Caco-2 (cell line): ENCODE data around the gene MGST2. TPM values are rescaled to one million over a fixed set of nuclear protein-coding genes. Genes with fewer than 3 reads are reported as not detected.
A peak's percentile ranks its signal among the peaks of the same experiment; 100 is the strongest.

Experiments used
- BruUV-seq: library from RNA; stranded (reverse); fragments of 400-500 nt; replicated peaks from 2 replicates; lab custom pipeline; 2021; lab: Mats Ljungman, UMichigan
- CTCF ChIA-PET: fragments of 300-600 bp; sonication (Branson Sonifier 250); formaldehyde crosslinking; loops from one replicate; lab custom pipeline; 2022; ENCODE audit warnings: antibody characterized with exemption; lab: Charles Lee
- POLR2A ChIA-PET: fragments of 300-600 bp; sonication (Branson Sonifier 250); formaldehyde crosslinking; loops from one replicate; lab custom pipeline; 2022; ENCODE audit warnings: antibody characterized with exemption; lab: Charles Lee
- DNase-seq, 2 experiments: peaks; one replicate each; pipeline versions ENCODE4 v3.0.0 to v3.0.0-alpha.2; 2020 to 2022
- H3K27me3 ChIP-seq: replicated peaks from 2 replicates; pipeline ENCODE4 v1.6.0; 2011; ENCODE audit warnings: low read length; ENCODE audit not compliant: control insufficient read depth, insufficient read depth
- H3K36me3 ChIP-seq: 2 replicates; pipeline ENCODE4 v1.5.1; 2011; ENCODE audit warnings: low read length; ENCODE audit not compliant: control insufficient read depth, insufficient read depth
- H3K4me1 ChIP-seq: fragments of 250-450 bp; sonication (Bioruptor Pico); 2 replicates; pipeline ENCODE4 v1.5.1; 2020; ENCODE audit warnings: mild to moderate bottlenecking
- H3K4me3 ChIP-seq: 2 replicates; pipeline ENCODE4 v1.5.1; 2011; ENCODE audit warnings: low read depth, mild to moderate bottlenecking, control low read depth, low read length
- H3K9me3 ChIP-seq: fragments of 250-450 bp; sonication (Bioruptor Pico); 2 replicates; pipeline ENCODE4 v1.5.1; 2020; ENCODE audit warnings: mild to moderate bottlenecking, moderate library complexity
- H3K27ac Mint-ChIP-seq: one replicate; pipeline ENCODE4 v1.8.0; 2022; ENCODE audit warnings: mixed read lengths; ENCODE audit not compliant: unreplicated experiment
- H3K27me3 Mint-ChIP-seq: one replicate; pipeline ENCODE4 v1.8.0; 2022; ENCODE audit warnings: mixed read lengths; ENCODE audit not compliant: insufficient read depth, unreplicated experiment
- H3K36me3 Mint-ChIP-seq: one replicate; pipeline ENCODE4 v1.8.0; 2022; ENCODE audit warnings: mild to moderate bottlenecking, mixed read lengths; ENCODE audit not compliant: insufficient read depth, unreplicated experiment
- H3K4me1 Mint-ChIP-seq: one replicate; pipeline ENCODE4 v1.8.0; 2022; ENCODE audit warnings: low read depth, mixed read lengths; ENCODE audit not compliant: unreplicated experiment
- H3K4me3 Mint-ChIP-seq: one replicate; pipeline ENCODE4 v1.8.0; 2022; ENCODE audit warnings: mild to moderate bottlenecking, moderate library complexity, mixed read lengths; ENCODE audit not compliant: unreplicated experiment
- H3K9me3 Mint-ChIP-seq: one replicate; pipeline ENCODE4 v1.8.0; 2022; ENCODE audit warnings: mixed read lengths; ENCODE audit not compliant: unreplicated experiment
- intact Hi-C: fragments of 100-400 bp; cut with micrococcal nuclease; formaldehyde crosslinking; loops from one replicate; pipeline ENCODE4 v1.10.0; 2022; ENCODE audit not compliant: unreplicated experiment
- total RNA-seq: library from RNA; stranded (reverse); gene quantifications from 2 replicates; pipeline ENCODE4 v1.2.3, GENCODE V29; 2022
- TF ChIP-seq, protein P1 (sequence below), 2 experiments: fragments of 200-600 bp in 1 of 2; IDR thresholded peaks; 1 replicate in 1 of 2; 2 replicates in 1 of 2; pipeline versions ENCODE4 v1.5.1 to v1.8.0; 2011 to 2022; ENCODE audit warnings: antibody characterized with exemption in 1 of 2, control low read depth in 1 of 2, inconsistent platforms in 1 of 2, low read depth in 1 of 2, low read length in 1 of 2, mild to moderate bottlenecking in 1 of 2, moderate library complexity in 1 of 2; ENCODE audit not compliant: insufficient read depth in 1 of 2, severe bottlenecking in 1 of 2, unreplicated experiment in 1 of 2

The MGST2 gene
- total RNA-seq, 1 experiment from 2014 or later = 81.7 TPM

DNA sequence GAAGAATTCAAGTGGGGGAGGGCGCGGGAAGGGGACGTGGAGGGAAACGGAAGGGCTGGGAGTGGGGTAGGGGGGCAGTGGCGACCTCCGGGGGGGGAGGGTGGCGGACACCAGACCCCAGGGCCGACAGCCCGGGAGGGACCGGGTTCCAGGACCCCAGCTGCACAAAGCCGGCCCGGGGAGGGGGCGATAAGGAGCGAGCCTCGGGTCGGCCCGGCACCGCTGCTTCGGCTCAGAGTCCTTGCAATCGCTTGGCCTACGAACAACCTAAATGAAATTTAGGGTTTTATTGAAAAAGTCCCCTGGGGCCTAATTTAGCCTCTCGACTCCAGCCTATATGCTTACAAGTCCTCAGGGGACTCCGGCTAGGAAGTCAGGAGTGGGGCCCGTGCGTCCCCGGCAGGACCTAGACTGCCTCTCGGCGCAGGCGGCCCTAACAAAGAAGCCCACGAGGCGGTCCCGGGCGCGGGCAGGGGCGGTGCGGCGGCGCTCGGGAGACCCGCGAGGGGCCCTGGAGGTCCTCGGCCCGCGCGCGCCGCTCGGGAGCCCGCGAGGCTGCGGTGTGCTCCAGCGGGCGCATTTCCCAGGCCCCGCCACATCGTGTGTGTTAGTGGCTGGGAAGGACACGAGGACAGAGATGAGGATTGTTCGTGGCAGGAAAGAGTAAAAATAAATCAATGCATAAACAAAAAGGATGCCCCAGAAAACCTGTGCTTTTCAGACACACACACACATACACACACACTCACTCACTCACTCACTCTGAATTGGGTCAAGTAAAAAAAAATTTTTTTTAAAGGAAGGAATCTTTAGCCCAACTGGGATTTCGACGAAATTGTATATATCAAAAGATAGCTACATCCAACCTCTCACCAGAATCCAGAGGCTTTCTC, 70.0 kb downstream of the MGST2 start:
- Mint-ChIP-seq H3K4me3 (peak overlapping the region; percentile 69), H3K36me3 (peaks cover 9% of the 10 kb centered on the region), H3K9me3 (no peaks in the 10 kb centered on the region), H3K27me3 (no peaks in the 10 kb centered on the region), H3K4me1 (peaks cover 27% of the 10 kb centered on the region), H3K27ac (peak overlapping the region; percentile 78)
- ChIA-PET CTCF (interaction anchor here (0.8 to 1.5 kb wide), 6 partner anchors 12 to 314 kb away, joined by 3 to 4 read pairs (median 4); no protein-coding TSS in a partner anchor), POLR2A (no interaction called here)
- BruUV-seq = no TSS peak
- Histone ChIP-seq H3K27me3 (no peaks in the 10 kb centered on the region), H3K36me3 (no peaks in the 10 kb centered on the region), H3K4me3 (peak overlapping the region; percentile 29), H3K4me1 (peaks cover 46% of the 10 kb centered on the region), H3K9me3 (no peaks in the 10 kb centered on the region)
- TF ChIP-seq, protein P1, sequence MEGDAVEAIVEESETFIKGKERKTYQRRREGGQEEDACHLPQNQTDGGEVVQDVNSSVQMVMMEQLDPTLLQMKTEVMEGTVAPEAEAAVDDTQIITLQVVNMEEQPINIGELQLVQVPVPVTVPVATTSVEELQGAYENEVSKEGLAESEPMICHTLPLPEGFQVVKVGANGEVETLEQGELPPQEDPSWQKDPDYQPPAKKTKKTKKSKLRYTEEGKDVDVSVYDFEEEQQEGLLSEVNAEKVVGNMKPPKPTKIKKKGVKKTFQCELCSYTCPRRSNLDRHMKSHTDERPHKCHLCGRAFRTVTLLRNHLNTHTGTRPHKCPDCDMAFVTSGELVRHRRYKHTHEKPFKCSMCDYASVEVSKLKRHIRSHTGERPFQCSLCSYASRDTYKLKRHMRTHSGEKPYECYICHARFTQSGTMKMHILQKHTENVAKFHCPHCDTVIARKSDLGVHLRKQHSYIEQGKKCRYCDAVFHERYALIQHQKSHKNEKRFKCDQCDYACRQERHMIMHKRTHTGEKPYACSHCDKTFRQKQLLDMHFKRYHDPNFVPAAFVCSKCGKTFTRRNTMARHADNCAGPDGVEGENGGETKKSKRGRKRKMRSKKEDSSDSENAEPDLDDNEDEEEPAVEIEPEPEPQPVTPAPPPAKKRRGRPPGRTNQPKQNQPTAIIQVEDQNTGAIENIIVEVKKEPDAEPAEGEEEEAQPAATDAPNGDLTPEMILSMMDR (IDR thresholded peaks at IDR 0.05; ENCODE audit: insufficient read depth in 1 of 2, low read depth in 1 of 2, low read length in 1 of 2, severe bottlenecking in 1 of 2, unreplicated experiment in 1 of 2) = no peak
- intact Hi-C loops = loop anchor here (1.0 to 5.0 kb wide), 8 partner anchors 43 to 591 kb away; no protein-coding TSS in a partner anchor
- DNase-seq = no peak

DNA sequence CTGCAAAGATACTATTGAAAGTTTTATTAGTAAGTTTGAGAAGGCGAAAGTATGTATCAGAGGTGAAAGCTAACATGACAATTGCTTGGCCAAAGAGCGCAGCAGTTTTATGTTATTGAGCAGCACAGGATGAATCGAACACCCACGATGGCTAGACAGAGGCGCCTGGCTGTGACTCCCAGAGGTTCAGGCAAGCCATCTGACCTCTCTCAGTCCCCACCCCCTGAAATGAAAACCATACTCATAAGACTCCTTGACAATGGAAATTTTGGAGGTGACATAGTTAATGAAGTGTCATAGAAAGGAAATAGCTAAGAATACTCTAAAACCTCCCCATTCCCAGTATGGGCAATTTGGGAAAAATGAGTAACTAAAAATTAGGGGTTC, 70.6 kb downstream of the MGST2 start:
- Mint-ChIP-seq H3K36me3 (peaks cover 9% of the 10 kb centered on the region), H3K4me1 (peaks cover 32% of the 10 kb centered on the region), H3K27ac (peak overlapping the region; percentile 12), H3K27me3 (no peaks in the 10 kb centered on the region), H3K4me3 (no peak overlapping the region), H3K9me3 (no peaks in the 10 kb centered on the region)
- no TSS peak for BruUV-seq
- DNase-seq = no peak
- POLR2A ChIA-PET = no interaction called here
- no peak overlapping the region for H3K4me3 ChIP-seq
- no peaks in the 10 kb centered on the region for H3K9me3 ChIP-seq
- TF ChIP-seq, protein P1 (IDR thresholded peaks at IDR 0.05; ENCODE audit: insufficient read depth in 1 of 2, low read depth in 1 of 2, low read length in 1 of 2, severe bottlenecking in 1 of 2, unreplicated experiment in 1 of 2) = no peak
- H3K27me3 ChIP-seq = no peaks in the 10 kb centered on the region
- H3K36me3 ChIP-seq = no peaks in the 10 kb centered on the region
- CTCF ChIA-PET = interaction anchor here (0.8 kb wide), 1 partner anchor 77 kb away, joined by 4 read pairs; no protein-coding TSS in a partner anchor
- H3K4me1 ChIP-seq = peaks cover 52% of the 10 kb centered on the region
- intact Hi-C loops = loop anchor here (5.0 kb wide), 2 partner anchors 106 to 401 kb away; no protein-coding TSS in a partner anchor

DNA sequence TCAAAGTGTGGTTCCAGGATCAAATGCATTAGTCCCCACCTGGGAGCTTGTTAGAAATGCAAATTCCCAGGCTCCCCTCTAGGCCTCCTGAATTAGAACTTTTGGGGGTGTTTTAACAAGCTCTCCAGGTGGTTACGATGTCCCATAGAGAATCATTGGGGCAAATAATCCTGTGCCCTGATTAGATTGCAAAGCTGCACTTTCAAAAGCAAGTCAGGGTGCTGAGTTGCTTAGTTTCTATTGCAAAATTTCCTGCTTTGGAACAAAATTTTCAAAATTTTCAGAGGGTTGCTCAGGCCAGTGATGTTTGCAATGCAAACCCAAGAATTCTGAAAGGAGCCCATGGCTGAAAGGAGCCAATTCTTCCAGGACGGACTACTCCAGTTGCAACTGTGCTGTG, 71.0 kb downstream of the MGST2 start:
- Histone ChIP-seq H3K9me3 (no peaks in the 10 kb centered on the region), H3K27me3 (no peaks in the 10 kb centered on the region), H3K36me3 (no peaks in the 10 kb centered on the region), H3K4me3 (no peak overlapping the region), H3K4me1 (peaks cover 53% of the 10 kb centered on the region)
- ChIA-PET CTCF (interaction anchor here (0.8 kb wide), 1 partner anchor 76 kb away, joined by 4 read pairs; no protein-coding TSS in a partner anchor), POLR2A (no interaction called here)
- no peaks in the 10 kb centered on the region for H3K9me3 Mint-ChIP-seq
- TF ChIP-seq, protein P1 (IDR thresholded peaks at IDR 0.05; ENCODE audit: insufficient read depth in 1 of 2, low read depth in 1 of 2, low read length in 1 of 2, severe bottlenecking in 1 of 2, unreplicated experiment in 1 of 2) = no peak
- H3K4me1 Mint-ChIP-seq = peaks cover 32% of the 10 kb centered on the region
- BruUV-seq = no TSS peak
- peaks cover 9% of the 10 kb centered on the region for H3K36me3 Mint-ChIP-seq
- intact Hi-C loops = loop anchor here (5.0 kb wide), 2 partner anchors 106 to 401 kb away; no protein-coding TSS in a partner anchor
- no peaks in the 10 kb centered on the region for H3K27me3 Mint-ChIP-seq
- DNase-seq = no peak
- no peak overlapping the region for H3K27ac Mint-ChIP-seq
- H3K4me3 Mint-ChIP-seq = no peak overlapping the region
